ENCODE measurements around the gene CNN2.

The CNN2 gene

DNA sequence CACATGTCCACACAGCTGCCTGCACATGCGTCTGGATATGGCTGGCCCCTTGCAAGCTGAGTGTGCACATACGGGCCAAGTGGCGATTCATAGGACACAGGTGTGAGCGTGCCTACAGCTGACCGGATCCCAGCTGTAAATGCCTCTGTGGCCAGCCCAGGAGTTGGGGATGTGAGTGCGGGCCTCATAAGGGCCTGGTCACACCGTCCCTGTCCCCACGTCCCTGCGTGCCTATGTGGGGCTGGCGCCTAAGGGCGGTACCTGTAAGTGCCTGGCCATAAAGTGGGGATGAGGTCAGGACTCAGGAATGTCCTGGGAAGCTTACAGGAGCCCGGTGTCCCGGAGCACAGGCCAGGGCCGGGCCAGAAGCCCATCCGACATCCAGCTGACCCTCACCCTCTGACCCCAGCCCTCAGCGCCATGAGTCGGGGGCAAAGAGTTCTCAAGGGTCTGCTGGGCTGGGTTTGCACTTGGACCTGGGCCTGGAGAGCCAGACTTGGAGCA lies 39.2 kb downstream of the CNN2 start:
- DNase-seq (ENCODE audit: low read depth), result no peak

GRCh38 chr19:1066251-1066747 lies 39.9 kb downstream of the CNN2 start:
- no peak for DNase-seq (ENCODE audit: low read depth)

GRCh38 chr19:1066748-1067340 lies 40.4 kb downstream of the CNN2 start, which contains the start of gene ARHGAP45:
ARHGAP45 (plus strand) TSS chr19:1067167; CDS start chr19:1067406, 239 bp downstream.
- no peak for DNase-seq (ENCODE audit: low read depth)

- no peak for DNase-seq (ENCODE audit: low read depth)
Measured at GRCh38 chr19:1067341-1067957, 41.0 kb downstream of the CNN2 start.

DNA sequence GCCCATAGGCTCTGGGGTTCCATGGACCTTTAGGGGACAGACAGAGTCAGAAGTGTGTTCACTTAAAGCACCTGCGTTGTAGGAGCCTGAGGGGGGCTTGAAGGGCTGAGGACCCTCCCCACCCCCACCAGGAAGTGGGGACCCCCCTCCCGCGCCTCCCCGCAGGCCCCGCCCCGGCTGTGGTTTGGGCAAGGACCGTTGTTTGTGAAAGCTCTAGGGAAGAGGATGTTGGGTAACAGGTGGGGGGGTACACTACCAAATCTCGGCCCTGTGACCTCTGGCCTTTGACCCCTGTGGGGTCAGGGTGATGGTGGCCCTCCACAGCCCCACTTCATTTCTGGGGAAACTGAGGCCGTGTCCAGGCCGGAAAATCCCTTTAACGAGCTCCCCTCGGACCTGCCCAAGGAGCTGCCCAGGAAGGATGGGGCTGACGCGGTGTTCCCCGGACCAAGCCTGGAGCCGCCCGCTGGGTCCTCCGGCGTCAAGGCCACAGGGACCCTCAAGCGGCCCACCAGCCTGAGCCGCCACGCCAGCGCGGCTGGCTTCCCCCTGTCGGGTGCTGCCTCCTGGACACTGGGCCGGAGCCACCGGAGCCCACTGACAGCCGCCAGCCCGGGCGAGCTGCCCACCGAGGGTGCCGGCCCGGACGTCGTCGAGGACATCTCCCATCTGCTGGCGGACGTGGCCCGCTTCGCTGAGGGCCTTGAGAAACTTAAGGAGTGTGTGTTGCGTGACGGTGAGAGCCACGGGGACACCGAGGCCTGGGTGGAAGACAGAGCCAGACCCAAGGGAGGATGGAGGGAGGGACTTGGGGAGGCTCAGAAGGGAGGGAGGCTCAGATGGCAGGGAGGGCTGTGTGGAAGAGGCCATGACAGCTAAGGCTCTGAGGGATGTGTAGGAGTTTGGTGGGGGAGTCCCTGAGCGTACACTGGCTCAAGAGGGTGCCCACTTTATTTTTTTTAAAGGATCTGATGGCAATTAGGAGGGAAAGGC lies 41.9 kb downstream of the CNN2 start:
- no peak for DNase-seq (ENCODE audit: low read depth)

- DNase-seq (ENCODE audit: low read depth), result no peak
Measured at GRCh38 chr19:1069009-1069779, 42.8 kb downstream of the CNN2 start.

GRCh38 chr19:1070576-1070930 lies 44.1 kb downstream of the CNN2 start:
- DNase-seq (ENCODE audit: low read depth), result no peak

- no peak for DNase-seq (ENCODE audit: low read depth)
Measured at GRCh38 chr19:1070931-1071791, 44.8 kb downstream of the CNN2 start.

DNA sequence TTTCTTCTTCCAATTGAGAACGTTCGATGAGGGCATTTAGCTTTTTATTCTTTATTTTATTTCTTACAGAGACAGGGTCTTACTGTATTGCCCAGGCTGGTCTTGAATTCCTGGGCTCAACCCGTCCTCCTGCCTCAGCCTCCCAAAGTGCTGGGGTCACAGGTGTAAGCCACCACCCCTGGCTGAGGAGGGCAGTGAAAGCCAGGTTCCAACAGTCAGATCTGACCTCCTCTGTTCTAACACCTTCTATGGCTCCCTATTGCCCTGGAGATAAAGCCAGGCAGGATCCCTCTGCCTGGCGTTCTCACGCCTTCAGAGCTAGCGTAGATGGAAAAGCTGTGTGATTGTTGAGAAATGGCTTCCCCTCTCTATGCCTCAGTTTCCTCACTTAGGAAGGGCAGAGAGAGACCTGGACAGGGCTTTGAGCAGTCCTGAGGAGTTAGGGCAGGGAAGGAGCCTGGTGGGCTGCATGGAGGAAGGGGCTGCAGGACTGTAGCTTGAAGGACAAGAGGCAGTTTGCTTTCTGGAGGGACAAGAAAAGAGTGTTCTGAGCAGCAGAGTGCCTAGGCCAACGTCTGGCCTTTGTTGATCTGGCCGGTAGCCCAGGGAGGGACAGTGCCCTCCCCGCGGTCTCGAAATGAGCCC lies 46.1 kb downstream of the CNN2 start:
- DNase-seq (ENCODE audit: low read depth), result no peak

DNA sequence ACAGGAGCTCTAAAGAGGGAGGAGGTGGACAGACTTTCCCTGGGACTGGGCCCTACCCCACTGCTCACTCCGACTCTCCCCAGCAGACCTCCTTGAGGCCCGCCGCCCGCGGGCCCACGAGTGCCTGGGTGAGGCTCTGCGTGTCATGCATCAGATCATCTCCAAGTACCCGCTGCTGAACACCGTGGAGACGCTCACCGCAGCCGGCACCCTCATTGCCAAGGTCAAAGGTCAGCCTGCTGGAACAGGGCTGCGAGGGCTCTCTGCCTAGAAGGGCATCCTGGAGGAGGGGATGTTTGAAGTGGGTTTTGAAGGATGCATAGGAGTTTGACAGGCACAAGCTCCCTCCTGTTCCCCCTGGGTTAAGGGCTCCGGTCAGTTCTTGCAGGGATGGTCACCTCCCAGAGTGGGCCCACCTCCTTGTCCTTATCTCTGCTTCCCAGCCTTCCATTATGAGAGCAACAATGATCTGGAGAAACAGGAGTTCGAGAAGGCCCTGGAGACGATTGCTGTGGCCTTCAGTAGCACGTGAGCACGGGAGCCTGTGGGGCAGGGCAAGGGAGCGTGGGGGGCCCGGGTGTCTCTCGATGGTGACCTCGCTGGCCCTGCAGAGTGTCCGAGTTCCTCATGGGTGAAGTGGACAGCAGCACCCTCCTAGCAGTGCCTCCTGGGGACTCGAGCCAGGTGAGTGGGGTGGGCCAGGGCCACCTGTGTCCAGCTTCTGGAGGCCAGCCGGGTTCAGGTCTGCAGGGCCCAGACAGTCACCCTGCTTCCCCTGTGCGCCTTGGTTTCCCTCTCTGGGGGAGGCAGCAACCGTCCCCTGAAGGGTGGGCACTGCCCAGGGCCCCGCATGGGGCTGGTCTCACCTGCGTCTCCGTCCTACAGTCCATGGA lies 46.9 kb downstream of the CNN2 start:
- no peak for DNase-seq (ENCODE audit: low read depth)

- no peak for DNase-seq (ENCODE audit: low read depth)
Measured at GRCh38 chr19:1073956-1074517, 47.6 kb downstream of the CNN2 start.

DNA sequence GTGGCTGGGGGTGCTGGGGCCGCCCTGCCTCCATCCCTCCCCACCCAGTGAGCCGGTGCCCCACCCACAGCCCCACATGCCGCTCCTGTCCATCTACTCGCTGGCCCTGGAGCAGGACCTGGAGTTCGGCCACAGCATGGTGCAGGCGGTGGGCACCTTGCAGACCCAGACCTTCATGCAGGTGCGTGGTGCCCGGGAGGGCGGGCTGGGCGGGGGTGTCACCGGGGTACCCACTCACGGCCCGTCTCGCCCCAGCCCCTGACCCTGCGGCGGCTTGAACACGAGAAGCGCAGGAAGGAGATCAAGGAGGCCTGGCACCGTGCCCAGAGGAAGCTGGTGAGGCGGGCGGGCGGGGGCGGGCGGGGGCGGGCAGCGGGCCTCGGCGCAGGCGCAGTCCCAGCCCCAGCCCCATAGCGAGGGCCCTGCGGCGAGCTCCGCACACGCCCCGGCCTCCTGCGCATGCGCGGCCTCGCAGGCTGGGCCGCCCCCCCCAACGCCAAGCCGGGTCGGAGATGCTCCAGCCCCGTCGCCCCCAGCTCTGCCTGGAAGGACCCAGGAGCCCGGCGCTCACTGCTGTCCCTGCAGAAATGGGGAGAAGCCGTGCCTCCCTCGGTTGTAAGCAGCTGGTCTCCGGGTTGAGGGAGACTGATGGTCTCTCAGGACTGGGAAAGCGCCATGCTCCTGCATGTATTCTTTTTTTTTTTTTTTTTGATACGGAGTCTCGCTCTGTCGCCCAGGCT lies 48.3 kb downstream of the CNN2 start:
- DNase-seq (ENCODE audit: low read depth), result no peak

- DNase-seq (ENCODE audit: low read depth), result no peak
Measured at GRCh38 chr19:1076046-1076386, 49.6 kb downstream of the CNN2 start.

DNA sequence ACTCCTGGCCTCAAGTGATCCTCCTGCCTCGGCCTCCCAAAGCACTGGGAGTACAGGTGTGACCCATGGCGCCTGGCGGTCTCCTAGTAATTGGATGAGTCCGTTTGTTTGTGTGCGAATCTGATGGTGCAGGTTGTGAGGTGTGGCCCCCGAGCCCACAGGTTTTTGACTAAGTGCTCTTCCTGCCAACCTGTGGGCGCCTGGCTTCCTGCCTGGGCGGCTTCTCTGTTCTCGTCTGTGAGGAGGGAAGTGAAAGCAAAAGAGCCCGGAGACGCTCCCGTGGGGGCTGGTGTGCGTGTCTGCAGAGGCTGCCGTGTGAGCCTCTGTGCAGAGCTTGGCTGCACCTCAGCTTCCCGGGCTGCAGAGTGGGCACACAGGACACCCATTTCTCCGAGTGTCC lies 50.5 kb downstream of the CNN2 start:
- no peak for DNase-seq (ENCODE audit: low read depth)

DNA sequence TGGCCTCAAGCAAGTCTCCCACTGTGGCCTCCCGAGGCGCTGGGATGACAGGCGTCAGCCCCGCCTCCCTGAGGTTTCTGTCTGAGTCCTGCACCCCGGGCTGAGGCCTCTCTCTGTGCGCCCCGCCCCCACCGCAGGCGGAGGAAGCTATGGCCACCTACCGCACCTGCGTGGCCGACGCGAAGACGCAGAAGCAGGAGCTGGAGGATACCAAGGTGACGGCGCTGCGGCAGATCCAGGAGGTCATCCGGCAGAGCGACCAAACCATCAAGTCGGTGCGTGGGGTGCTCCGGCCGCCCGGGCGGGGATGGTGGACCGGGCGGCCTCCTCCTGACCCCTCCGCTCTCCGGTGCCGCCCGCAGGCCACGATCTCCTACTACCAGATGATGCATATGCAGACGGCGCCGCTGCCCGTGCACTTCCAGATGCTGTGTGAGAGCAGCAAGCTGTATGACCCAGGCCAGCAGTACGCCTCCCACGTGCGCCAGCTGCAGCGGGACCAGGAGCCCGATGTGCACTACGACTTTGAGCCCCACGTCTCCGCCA lies 53.2 kb downstream of the CNN2 start:
- DNase-seq (ENCODE audit: low read depth), result no peak

- no peak for DNase-seq (ENCODE audit: low read depth)
Measured at GRCh38 chr19:1080360-1081161, 54.2 kb downstream of the CNN2 start.

Data from stromal cell of bone marrow (primary cell).